Right ventricle myocardium inferior (tissue), 1 donor: ENCODE data around the gene EPB41L3. TPM values are rescaled to one million over a fixed set of nuclear protein-coding genes. Genes with fewer than 3 reads are reported as not detected.
A peak's percentile ranks its signal among the peaks of the same experiment; 100 is the strongest.
"Not testable (repeated sequence)": the region's sequence is repeated elsewhere in the genome, so short reads cannot be mapped to it uniquely, and the experiment has no call there.

Experiments used
- ATAC-seq: fragments of 200-7000 bp; cut with Tn5 transposase; one replicate; pipeline ENCODE4 v1.9.1; 2020; ENCODE audit warnings: mild to moderate bottlenecking, moderate library complexity
- DNase-seq: peaks from one replicate; pipeline ENCODE4 v3.0.0; 2021; ENCODE audit errors: missing footprints
- intact Hi-C: fragments of 100-400 bp; cut with DNase I; formaldehyde crosslinking; loops from one replicate; pipeline ENCODE4 v1.11.0; 2022
- total RNA-seq: library from RNA; stranded (reverse); fragmentation: NEBNext Ultra II Directional; extraction: Animal tissue kit (Norgen Biotek cat#: 25700); gene quantifications from one replicate; pipeline ENCODE4 v1.2.1, GENCODE V29; 2021
- donor health status: DM: no; HTN: yes; CAD: no; lungs with severe emphysema.

EPB41L3 gene
- total RNA-seq, 1 donor from 2014 or later: 10.5 TPM

- ATAC-seq (no peak), DNase-seq (no peak)
- intact Hi-C loops: no loop called here
Measured at GRCh38 chr18:5507756-5508155, 36.0 kb downstream of the EPB41L3 start.

DNA sequence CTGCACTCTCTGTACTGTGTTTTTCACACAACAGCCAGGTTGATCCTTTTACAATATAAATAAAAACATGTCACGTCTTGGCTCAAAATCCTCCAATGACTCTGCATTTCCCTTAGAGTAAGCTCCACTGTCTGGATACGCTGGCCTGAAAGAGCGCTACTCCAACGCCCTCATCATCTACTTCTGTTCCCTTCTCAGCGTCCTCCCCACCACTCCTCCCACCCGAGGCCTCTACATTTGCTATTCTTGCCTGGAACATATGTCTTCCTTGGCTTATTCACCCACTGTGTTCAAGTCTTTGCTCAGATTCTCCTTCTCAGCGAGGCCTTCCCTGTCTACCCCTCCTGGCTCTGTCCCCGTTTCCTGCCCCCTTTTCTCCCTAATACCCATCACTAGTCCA is 37.6 kb downstream of the EPB41L3 start:
- DNase-seq: no peak
- intact Hi-C loops: no loop called here
- ATAC-seq: no peak

DNA sequence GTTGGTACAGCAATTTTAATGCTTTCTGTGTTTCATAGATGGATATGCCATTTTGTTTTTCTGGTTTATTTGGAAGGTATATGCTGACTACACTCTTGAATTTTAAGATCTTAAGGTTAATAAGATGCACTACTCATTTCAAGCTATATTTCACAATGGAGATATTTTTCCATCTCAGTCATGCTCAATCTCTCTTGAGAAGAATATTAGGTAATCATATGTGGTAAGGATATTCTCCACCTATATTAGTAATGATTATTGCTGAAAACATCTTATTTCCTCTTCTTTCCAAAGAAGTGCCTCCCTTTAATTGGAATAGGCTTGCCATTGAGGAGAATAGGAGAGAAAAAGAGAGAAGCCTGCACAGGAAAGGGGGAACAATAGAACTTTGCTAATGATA is 40.1 kb downstream of the EPB41L3 start:
- intact Hi-C loops: no loop called here
- DNase-seq: no peak
- ATAC-seq: no peak

DNA sequence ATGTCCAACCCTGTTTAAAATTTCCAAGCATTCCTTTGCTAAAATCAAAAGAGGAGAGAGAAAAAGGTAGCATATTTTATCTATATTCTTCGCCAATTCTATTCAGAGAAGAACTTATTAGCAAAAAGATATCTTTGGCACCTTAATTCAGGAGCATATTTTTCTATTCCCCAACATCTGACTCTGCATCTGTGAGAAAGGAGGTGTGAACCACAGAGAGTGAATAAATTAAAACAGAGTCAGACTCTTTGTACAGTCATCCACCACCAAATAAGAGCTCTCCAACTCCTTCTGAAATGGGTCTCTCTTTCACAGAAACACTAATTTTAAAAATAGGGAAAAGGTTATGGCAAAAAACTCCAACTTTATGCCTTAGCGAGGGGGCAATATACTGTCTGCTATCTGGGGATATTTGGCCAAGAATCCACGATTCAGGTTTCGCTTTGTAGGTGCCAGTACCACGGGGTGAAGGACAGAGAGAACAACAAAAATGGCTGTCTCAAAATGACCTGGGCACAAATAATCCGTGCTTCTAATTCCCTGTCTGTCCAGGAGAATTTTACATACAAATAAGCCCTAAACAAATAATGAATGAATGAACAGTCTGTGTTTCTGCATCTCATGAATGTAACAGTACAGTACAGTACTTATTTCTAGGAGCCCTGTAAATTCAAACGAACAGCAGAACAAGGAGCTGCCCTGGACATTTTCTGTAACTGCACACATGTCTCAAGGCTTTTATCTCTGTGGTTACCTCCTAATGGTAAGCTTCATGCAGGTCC is 43.4 kb downstream of the EPB41L3 start:
- DNase-seq (no peak), ATAC-seq (no peak)
- intact Hi-C loops: no loop called here

GRCh38 chr18:5498452-5498851 is 45.3 kb downstream of the EPB41L3 start:
- ATAC-seq: no peak
- no peak for DNase-seq
- intact Hi-C loops: no loop called here

GRCh38 chr18:5496305-5496704 is 47.5 kb downstream of the EPB41L3 start:
- ATAC-seq (no peak), DNase-seq (no peak)
- intact Hi-C loops: no loop called here

- DNase-seq: no peak
- no peak for ATAC-seq
- intact Hi-C loops: no loop called here
Measured at GRCh38 chr18:5490753-5491480, 52.9 kb downstream of the EPB41L3 start.

- intact Hi-C loops: no loop called here
- ATAC-seq (peak; percentile 86), DNase-seq (no peak)
Measured at GRCh38 chr18:5488844-5489243, 55.0 kb downstream of the EPB41L3 start.

- ATAC-seq, intact Hi-C loops: not testable (repeated sequence)
Measured at GRCh38 chr18:5488044-5488443, 55.8 kb downstream of the EPB41L3 start.

GRCh38 chr18:5484526-5484925 is 59.3 kb downstream of the EPB41L3 start:
- DNase-seq (no peak), ATAC-seq (no peak)
- intact Hi-C loops: no loop called here

More at GRCh38 chr18:5488044-5488443, 55.8 kb downstream of the EPB41L3 start:
- not testable (repeated sequence) for DNase-seq

DNA sequence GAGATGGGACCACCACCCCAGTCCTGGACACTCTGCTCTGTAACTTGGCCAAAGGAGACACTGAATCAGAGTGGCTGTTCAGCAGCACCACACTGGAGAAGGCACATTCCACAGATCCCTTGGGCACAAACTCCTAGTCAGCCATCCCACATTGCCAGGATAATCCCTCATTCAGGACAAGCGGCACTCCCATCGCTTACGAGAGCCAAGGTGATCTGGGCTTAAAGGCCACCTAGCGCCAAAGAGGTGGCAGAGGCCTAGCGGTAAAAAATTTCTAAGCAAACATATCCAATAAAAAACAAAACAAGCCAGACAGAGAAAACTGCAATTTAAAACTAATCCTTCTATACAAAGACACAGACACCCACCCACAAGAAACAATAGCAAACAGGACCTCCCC is 62.2 kb downstream of the EPB41L3 start:
- ATAC-seq (no peak), DNase-seq (no peak)
- intact Hi-C loops: no loop called here

DNA sequence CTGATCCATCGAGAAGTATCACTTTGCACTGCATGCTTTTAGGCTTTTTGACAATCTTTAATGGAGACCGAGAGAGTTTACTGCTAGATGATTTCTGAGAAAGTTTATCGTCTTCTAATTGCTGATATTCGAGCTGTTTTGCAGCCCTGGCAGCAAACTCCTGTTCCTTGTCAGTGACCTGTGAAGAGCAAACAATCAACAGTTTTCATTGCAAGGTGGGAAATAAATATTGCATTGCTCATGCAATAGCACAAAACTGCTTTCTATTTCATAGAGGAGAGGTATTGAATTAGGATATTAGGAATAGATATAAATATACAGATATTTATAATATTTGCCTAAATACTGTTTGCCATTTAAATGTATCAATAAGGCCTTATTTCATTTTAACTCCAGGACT is 65.5 kb downstream of the EPB41L3 start:
- DNase-seq (no peak), ATAC-seq (no peak)
- intact Hi-C loops: no loop called here

GRCh38 chr18:5476961-5477800 is 66.6 kb downstream of the EPB41L3 start:
- ATAC-seq (no peak), DNase-seq (no peak)
- intact Hi-C loops: no loop called here

- intact Hi-C loops: no loop called here
- peak; percentile 51 for DNase-seq
- ATAC-seq: peak; percentile 70
Measured at GRCh38 chr18:5475267-5475666, 68.5 kb downstream of the EPB41L3 start.

- DNase-seq (no peak), ATAC-seq (no peak)
- intact Hi-C loops: no loop called here
Measured at GRCh38 chr18:5469340-5469739, 74.5 kb downstream of the EPB41L3 start.

DNA sequence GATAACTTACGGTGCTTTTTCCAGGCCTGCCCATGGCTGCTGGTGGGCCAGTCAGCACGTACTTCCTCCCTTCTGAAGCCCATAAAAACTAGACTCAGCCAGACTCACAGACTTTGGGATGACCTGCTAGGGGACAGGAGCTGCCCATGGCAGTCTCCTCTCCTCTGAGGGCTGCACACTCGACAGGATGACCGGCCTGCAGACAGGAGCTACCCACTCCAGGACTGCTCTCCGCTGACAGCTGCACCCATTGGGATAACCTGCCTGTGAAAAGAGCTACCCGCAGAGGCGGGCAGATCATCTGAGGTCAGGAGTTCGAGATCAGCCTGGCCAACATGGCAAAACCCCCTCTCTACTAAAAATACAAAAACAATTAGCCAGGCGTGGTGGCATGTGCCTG is 75.4 kb downstream of the EPB41L3 start:
- DNase-seq (no peak), ATAC-seq (no peak)
- intact Hi-C loops: no loop called here

DNA sequence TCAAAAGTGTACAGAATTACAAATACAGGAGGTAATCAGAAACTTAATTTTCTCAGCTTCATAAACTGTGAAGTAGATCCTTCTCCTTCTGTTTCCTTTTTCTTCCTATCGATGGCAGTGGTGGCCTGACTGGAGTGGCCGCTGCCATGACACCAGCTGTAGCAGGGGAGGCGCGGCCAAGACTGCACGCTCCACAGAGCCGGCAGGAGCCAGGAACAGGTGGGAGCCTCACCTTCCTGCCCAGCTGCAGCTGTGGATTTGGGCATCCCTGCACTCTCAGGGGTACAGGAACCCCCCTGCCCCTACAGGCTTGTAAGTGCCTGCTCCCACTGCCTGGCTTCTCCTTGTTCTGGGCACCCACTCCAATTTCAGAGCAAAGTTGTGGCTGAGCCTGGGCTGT is 76.1 kb downstream of the EPB41L3 start:
- no peak for DNase-seq
- ATAC-seq: no peak
- intact Hi-C loops: no loop called here

- intact Hi-C loops: no loop called here
- DNase-seq (no peak), ATAC-seq (no peak)
Measured at GRCh38 chr18:5466256-5466655, 77.5 kb downstream of the EPB41L3 start.

DNA sequence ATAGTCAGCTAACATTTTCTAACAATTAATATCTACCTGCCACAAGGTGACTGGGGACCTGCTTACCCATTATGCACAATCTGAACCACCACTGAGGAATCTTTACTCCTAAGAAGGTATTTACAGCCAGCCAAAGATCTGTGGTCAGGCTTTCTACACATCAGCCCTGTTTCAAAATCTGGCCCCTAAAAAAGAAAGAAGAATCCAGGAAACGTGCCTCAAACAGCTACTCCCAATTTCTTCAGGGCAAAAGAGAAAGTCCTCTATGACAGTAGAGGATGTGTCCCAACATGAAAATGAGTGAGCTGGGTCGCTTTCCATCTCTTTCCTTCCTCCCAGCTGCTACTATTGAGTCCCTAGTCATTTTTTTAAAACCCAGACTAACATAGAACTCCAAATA is 79.5 kb downstream of the EPB41L3 start:
- ATAC-seq: no peak
- DNase-seq: no peak
- intact Hi-C loops: no loop called here

DNA sequence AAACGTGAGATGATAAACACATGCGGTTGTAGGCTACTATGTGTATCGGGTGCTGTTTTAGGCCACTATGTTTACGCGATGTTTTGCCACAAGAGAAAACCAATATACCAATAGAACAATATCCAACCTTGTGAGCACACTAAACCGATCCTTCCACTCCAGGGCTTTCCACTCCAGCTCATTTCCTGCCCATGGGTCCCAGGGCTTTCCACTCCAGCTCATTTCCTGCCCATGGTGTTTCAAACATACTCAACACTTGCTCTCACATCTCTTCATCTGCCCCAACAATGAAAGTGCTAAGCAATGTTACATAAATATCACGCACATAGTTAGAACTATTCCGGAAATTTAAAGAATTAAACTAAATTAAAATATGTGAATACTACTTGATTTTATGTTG is 80.0 kb downstream of the EPB41L3 start:
- ATAC-seq (no peak), DNase-seq (no peak)
- intact Hi-C loops: no loop called here
